HCT116 (cell line): ENCODE measurements around the gene DNMT3A. TPM values are rescaled to one million over a fixed set of nuclear protein-coding genes. Genes with fewer than 3 reads are reported as not detected.

Source experiments
- ATAC-seq: fragments of 200-7000 bp; cut with Tn5 transposase; 2 replicates; pipeline ENCODE4 v1.9.1; 2020; ENCODE audit warnings: mild to moderate bottlenecking, moderate library complexity
- BruUV-seq: library from RNA; stranded (reverse); fragments of 400-500 nt; replicated peaks from 2 replicates; lab custom pipeline; 2021; lab: Mats Ljungman, UMichigan
- CTCF ChIA-PET: fragments of 300-600 bp; sonication (Branson Sonifier 250); formaldehyde crosslinking; loops from one replicate; lab custom pipeline; 2021; ENCODE audit warnings: antibody characterized with exemption; lab: Charles Lee
- POLR2A ChIA-PET: fragments of 300-600, 350-600 bp; sonication (Branson Sonifier 250); formaldehyde crosslinking; loops from one replicate; lab custom pipeline; 2021; ENCODE audit warnings: antibody characterized with exemption; lab: Charles Lee
- RAD21 ChIA-PET, 2 experiments: fragments of 300-600 bp; sonication (Branson Sonifier 250); formaldehyde crosslinking; loops; one replicate each; lab custom pipeline; 2023; ENCODE audit warnings: low total read pairs in 2 of 2; ENCODE audit not compliant: uncharacterized antibody in 2 of 2, unreplicated experiment in 2 of 2, low non-redundant PET in 1 of 2; lab: Charles Lee
- DNase-seq: peaks from one replicate; pipeline ENCODE4 v3.0.0-alpha.2; 2010; ENCODE audit warnings: low read depth, low spot score
- H2AFZ ChIP-seq: fragments of 200-600 bp; shearing (Covaris generic), sonication (generic); 2 replicates; pipeline ENCODE4 v1.6.1; 2017; ENCODE audit warnings: low read depth, mixed run types, mixed read lengths, antibody characterized with exemption, low read length; ENCODE audit not compliant: poor library complexity, severe bottlenecking
- H3K27ac ChIP-seq: 2 replicates; pipeline ENCODE4 v1.5.1; 2012; ENCODE audit warnings: low read depth, low read length
- H3K27me3 ChIP-seq: fragments of 200-600 bp; sonication (generic); 2 replicates; pipeline ENCODE4 v1.6.1; 2016; ENCODE audit warnings: mixed run types, low read length, mixed read lengths; ENCODE audit not compliant: insufficient read depth
- H3K36me3 ChIP-seq, 2 experiments: fragments of 200-500 bp in 1 of 2; fragments of 200-600 bp in 1 of 2; sonication (Bioruptor generic) in 1 of 2; sonication (generic) in 1 of 2; 2 replicates each; pipeline versions ENCODE4 v1.5.1 to v1.6.1; 2014 to 2016; ENCODE audit warnings: low read length in 2 of 2, inconsistent platforms in 1 of 2, mixed read lengths in 1 of 2, mixed run types in 1 of 2; ENCODE audit not compliant: insufficient read depth in 2 of 2, control insufficient read depth in 1 of 2
- H3K4me1 ChIP-seq, 2 experiments: fragments of 200-600 bp in 1 of 2; sonication (generic) in 1 of 2; 2 replicates each; pipeline versions ENCODE4 v1.5.1 to v1.6.1; 2012 to 2017; ENCODE audit warnings: low read length in 2 of 2, inconsistent platforms in 1 of 2, mild to moderate bottlenecking in 1 of 2, mixed read lengths in 1 of 2, mixed run types in 1 of 2, moderate library complexity in 1 of 2; ENCODE audit not compliant: insufficient read depth in 2 of 2, control insufficient read depth in 1 of 2
- H3K4me2 ChIP-seq: fragments of 200-600 bp; sonication (generic); 2 replicates; pipeline ENCODE4 v1.6.1; 2017; ENCODE audit warnings: mixed run types, low read length, mixed read lengths
- H3K4me3 ChIP-seq, 2 experiments: fragments of 200-600 bp in 1 of 2; sonication (generic) in 1 of 2; replicated peaks in 1 of 2; 2 replicates each; pipeline ENCODE4 v1.5.1; 2011 to 2016; ENCODE audit warnings: low read length in 2 of 2, control low read depth in 1 of 2, low read depth in 1 of 2, mild to moderate bottlenecking in 1 of 2, mixed read lengths in 1 of 2, mixed run types in 1 of 2
- H3K79me2 ChIP-seq: fragments of 200-600 bp; sonication (generic); 2 replicates; pipeline ENCODE4 v1.6.1; 2017; ENCODE audit warnings: mild to moderate bottlenecking, mixed run types, low read length, moderate library complexity, mixed read lengths; ENCODE audit not compliant: insufficient read depth
- H3K9ac ChIP-seq: fragments of 200-600 bp; sonication (generic); 2 replicates; pipeline ENCODE4 v1.6.1; 2016; ENCODE audit warnings: low read length, mixed read lengths
- H3K9me2 ChIP-seq: fragments of 200-600 bp; sonication (generic), shearing (Covaris generic); 2 replicates; pipeline ENCODE4 v1.6.1; 2017; ENCODE audit warnings: mixed run types, mild to moderate bottlenecking, moderate library complexity; ENCODE audit not compliant: insufficient read depth
- H3K9me3 ChIP-seq, 2 experiments: fragments of 200-500 bp in 1 of 2; fragments of 200-600 bp in 1 of 2; sonication (Bioruptor generic) in 1 of 2; sonication (generic) in 1 of 2; 2 replicates each; pipeline ENCODE4 v1.6.1; 2014 to 2017; ENCODE audit warnings: low read length in 2 of 2, mixed read lengths in 2 of 2, inconsistent platforms in 1 of 2, low read depth in 1 of 2, mild to moderate bottlenecking in 1 of 2, mixed run types in 1 of 2, moderate library complexity in 1 of 2; ENCODE audit not compliant: control insufficient read depth in 1 of 2, insufficient read depth in 1 of 2
- H4K20me1 ChIP-seq: fragments of 200-600 bp; sonication (generic), shearing (Covaris generic); 2 replicates; pipeline ENCODE4 v1.6.1; 2017; ENCODE audit warnings: mixed run types, mild to moderate bottlenecking, moderate library complexity; ENCODE audit not compliant: insufficient read depth
- CBX3 ChIP-seq: IDR thresholded peaks from 2 replicates; pipeline ENCODE4 v1.6.1; 2012; ENCODE audit warnings: low read depth
- CEBPB ChIP-seq: IDR thresholded peaks from 2 replicates; pipeline ENCODE4 v1.6.1; 2012; ENCODE audit warnings: low read depth
- CTCF ChIP-seq, 3 experiments: fragments of 200-600 bp in 1 of 3; sonication (generic) in 1 of 3; IDR thresholded peaks in 2 of 3; conservative IDR thresholded peaks in 1 of 3; 2 replicates each; pipeline ENCODE4 v1.5.1; 2012 to 2017; ENCODE audit warnings: low read depth in 2 of 3, low read length in 2 of 3, antibody characterized with exemption in 1 of 3, borderline replicate concordance in 1 of 3, control low read depth in 1 of 3, mild to moderate bottlenecking in 1 of 3, mixed read lengths in 1 of 3, mixed run types in 1 of 3, moderate library complexity in 1 of 3; ENCODE audit not compliant: insufficient read depth in 1 of 3
- EGR1 ChIP-seq: IDR thresholded peaks from 2 replicates; pipeline ENCODE4 v1.6.1; 2012; ENCODE audit warnings: low read depth
- EZH2 ChIP-seq: fragments of 200-600 bp; sonication (generic); IDR thresholded peaks from 2 replicates; pipeline ENCODE4 v1.6.1; 2017; ENCODE audit warnings: antibody characterized with exemption, mixed run types
- EZH2phosphoT487 ChIP-seq: fragments of 200-600 bp; IDR thresholded peaks from 2 replicates; pipeline ENCODE4 v1.6.1; 2018; ENCODE audit warnings: antibody characterized with exemption, borderline replicate concordance
- FOSL1 ChIP-seq: IDR thresholded peaks from 2 replicates; pipeline ENCODE4 v1.6.1; 2012; ENCODE audit warnings: low read depth
- JUND ChIP-seq: IDR thresholded peaks from 2 replicates; pipeline ENCODE4 v1.6.1; 2012
- MAX ChIP-seq: IDR thresholded peaks from 2 replicates; pipeline ENCODE4 v1.6.1; 2012
- POLR2A ChIP-seq: IDR thresholded peaks from 2 replicates; pipeline ENCODE4 v1.7.0; 2011; ENCODE audit warnings: borderline replicate concordance; ENCODE audit not compliant: insufficient read depth, insufficient read length; ENCODE audit errors: extremely low read depth
- POLR2AphosphoS5 ChIP-seq: IDR thresholded peaks from 2 replicates; pipeline ENCODE4 v1.6.1; 2011; ENCODE audit warnings: mild to moderate bottlenecking, low read depth, low read length, moderate library complexity
- RAD21 ChIP-seq: IDR thresholded peaks from 2 replicates; pipeline ENCODE4 v1.6.1; 2012; ENCODE audit warnings: low read depth, mild to moderate bottlenecking
- REST ChIP-seq: IDR thresholded peaks from 2 replicates; pipeline ENCODE4 v1.6.1; 2012; ENCODE audit warnings: low read depth
- SP1 ChIP-seq: IDR thresholded peaks from 2 replicates; pipeline ENCODE4 v1.6.1; 2012; ENCODE audit warnings: low read depth
- SRF ChIP-seq: IDR thresholded peaks from 2 replicates; pipeline ENCODE4 v1.6.1; 2012; ENCODE audit warnings: low read depth
- TCF7L2 ChIP-seq: IDR thresholded peaks from 2 replicates; pipeline ENCODE4 v1.7.0; 2011; ENCODE audit warnings: borderline replicate concordance, inconsistent platforms; ENCODE audit not compliant: insufficient read depth, insufficient read length; ENCODE audit errors: extremely low read depth
- ZBTB33 ChIP-seq: IDR thresholded peaks from 2 replicates; pipeline ENCODE4 v1.6.1; 2011; ENCODE audit warnings: mild to moderate bottlenecking, low read length, moderate library complexity; ENCODE audit not compliant: insufficient replicate concordance; ENCODE audit errors: extremely low read depth
- ZFX ChIP-seq: fragments of 450-650 bp; IDR thresholded peaks from 2 replicates; pipeline ENCODE4 v1.6.1; 2017
- ZNF274 ChIP-seq: fragments of 200-500 bp; sonication (Bioruptor generic); IDR thresholded peaks from 2 replicates; pipeline ENCODE4 v1.6.1; 2014; ENCODE audit warnings: mild to moderate bottlenecking, low read depth, low read length, inconsistent platforms
- intact Hi-C: fragments of 100-400 bp; cut with micrococcal nuclease; formaldehyde crosslinking; loops from 2 replicates; pipeline ENCODE4 v1.10.0; 2022
- total RNA-seq: library from RNA; stranded (reverse); gene quantifications from one replicate; pipeline ENCODE4 v1.2.1, GENCODE V29; 2021; ENCODE audit not compliant: unreplicated experiment

The DNMT3A gene
- total RNA-seq, 1 experiment from 2014 or later: 14.3 TPM

- Histone ChIP-seq H3K4me2 (no peak overlapping the region), H3K4me3 (no peak overlapping the region), H3K9me3 (no peaks in the 10 kb centered on the region), H3K79me2 (no peaks in the 10 kb centered on the region), H3K27me3 (no peaks in the 10 kb centered on the region), H4K20me1 (no peaks in the 10 kb centered on the region), H2AFZ (no peak overlapping the region), H3K9ac (no peak overlapping the region), H3K4me1 (peaks cover 3 to 4% of the 10 kb centered on the region in 2 experiments; a peak in 3 of 4 replicates), H3K36me3 (no peaks in the 10 kb centered on the region), H3K27ac (no peak overlapping the region), H3K9me2 (no peaks in the 10 kb centered on the region)
- ATAC-seq (no peak), DNase-seq (no peak)
- BruUV-seq: no TSS peak
- intact Hi-C loops: no loop called here
- POLR2A ChIA-PET: interaction anchor here (0.7 to 1.0 kb wide), 3 partner anchors 9 to 38 kb away, joined by 3 to 4 read pairs (median 3); no protein-coding TSS in a partner anchor
- TF ChIP-seq REST (no peak), FOSL1 (no peak), ZNF274 (no peak), MAX (no peak), JUND (no peak), POLR2A (no peak), CTCF (IDR thresholded peaks at IDR 0.05 in 2 of 3, conservative IDR thresholded peaks at IDR 0.05 in 1 of 3; ENCODE audit: borderline replicate concordance in 1 of 3, insufficient read depth in 1 of 3, low read depth in 2 of 3, low read length in 2 of 3) (no peak), POLR2AphosphoS5 (no peak), ZBTB33 (no peak), ZFX (no peak), CEBPB (no peak), TCF7L2 (no peak), EZH2phosphoT487 (no peak), EGR1 (no peak), RAD21 (no peak), SP1 (no peak), EZH2 (no peak), SRF (no peak), CBX3 (no peak)
- CTCF ChIA-PET: interaction anchor here (8.0 kb wide), 1 partner anchor 10 kb away, joined by 54 read pairs; no protein-coding TSS in a partner anchor
- RAD21 ChIA-PET: no interaction called here
Observed at GRCh38 chr2:25371253-25372241, 29.8 kb upstream of the DNMT3A start.
